ENCODE results near the gene IFITM1. TPM values are rescaled to one million over a fixed set of nuclear protein-coding genes. Genes with fewer than 3 reads are reported as not detected.
A peak's percentile ranks its signal among the peaks of the same experiment; 100 is the strongest.
"Not testable (repeated sequence)": the region's sequence is repeated elsewhere in the genome, so short reads cannot be mapped to it uniquely, and the experiment has no call there.

The IFITM1 gene
- total RNA-seq, 1 donor, result 276 TPM

- Histone ChIP-seq H3K4me3 (ENCODE audit: low read length) (peak overlapping the region; percentile 41), H3K4me1 (ENCODE audit: insufficient read depth, low read length) (peaks cover 35% of the 10 kb centered on the region)
- H3K27me3 ChIP-seq (ENCODE audit: insufficient read depth, low read length); H3K9me3 ChIP-seq (ENCODE audit: low read depth, low read length): not testable (repeated sequence)
These were observed 5.5 kb downstream of the IFITM1 start for GRCh38 chr11:319121-319887.

GRCh38 chr11:319888-320273 lies 6.0 kb downstream of the IFITM1 start:
- not testable (repeated sequence) for H3K9me3 ChIP-seq (ENCODE audit: low read depth, low read length); H3K27me3 ChIP-seq (ENCODE audit: insufficient read depth, low read length)
- Histone ChIP-seq H3K4me1 (ENCODE audit: insufficient read depth, low read length) (peaks cover 40% of the 10 kb centered on the region), H3K4me3 (ENCODE audit: low read length) (peak overlapping the region; percentile 41)

- Histone ChIP-seq H3K4me1 (ENCODE audit: insufficient read depth, low read length) (peaks cover 45% of the 10 kb centered on the region), H3K4me3 (ENCODE audit: low read length) (no peak overlapping the region), H3K9me3 (ENCODE audit: low read depth, low read length) (no peaks in the 10 kb centered on the region), H3K27me3 (ENCODE audit: insufficient read depth, low read length) (no peaks in the 10 kb centered on the region)
These were observed 10.3 kb downstream of the IFITM1 start for GRCh38 chr11:324156-324555.

- H3K4me1 ChIP-seq (ENCODE audit: insufficient read depth, low read length), result peaks cover 52% of the 10 kb centered on the region
- not testable (repeated sequence) for H3K27me3 ChIP-seq (ENCODE audit: insufficient read depth, low read length); H3K4me3 ChIP-seq (ENCODE audit: low read length); H3K9me3 ChIP-seq (ENCODE audit: low read depth, low read length)
These were observed 11.0 kb downstream of the IFITM1 start for GRCh38 chr11:324593-325517.

- Histone ChIP-seq H3K4me1 (ENCODE audit: insufficient read depth, low read length) (peaks cover 58% of the 10 kb centered on the region), H3K9me3 (ENCODE audit: low read depth, low read length) (no peaks in the 10 kb centered on the region), H3K4me3 (ENCODE audit: low read length) (no peak overlapping the region), H3K27me3 (ENCODE audit: insufficient read depth, low read length) (no peaks in the 10 kb centered on the region)
These were observed 12.2 kb downstream of the IFITM1 start for GRCh38 chr11:325796-326591.

- no peaks in the 10 kb centered on the region for H3K9me3 ChIP-seq (ENCODE audit: low read depth, low read length)
- H3K4me1 ChIP-seq (ENCODE audit: insufficient read depth, low read length), result peaks cover 62% of the 10 kb centered on the region
- H3K4me3 ChIP-seq (ENCODE audit: low read length), result no peak overlapping the region
- no peaks in the 10 kb centered on the region for H3K27me3 ChIP-seq (ENCODE audit: insufficient read depth, low read length)
These were observed 12.7 kb downstream of the IFITM1 start for GRCh38 chr11:326592-326841.

GRCh38 chr11:326842-327580 lies 13.2 kb downstream of the IFITM1 start:
- Histone ChIP-seq H3K27me3 (ENCODE audit: insufficient read depth, low read length) (no peaks in the 10 kb centered on the region), H3K4me1 (ENCODE audit: insufficient read depth, low read length) (peaks cover 65% of the 10 kb centered on the region), H3K4me3 (ENCODE audit: low read length) (no peak overlapping the region), H3K9me3 (ENCODE audit: low read depth, low read length) (no peaks in the 10 kb centered on the region)

- peaks cover 65% of the 10 kb centered on the region for H3K4me1 ChIP-seq (ENCODE audit: insufficient read depth, low read length)
- H3K27me3 ChIP-seq (ENCODE audit: insufficient read depth, low read length), result no peaks in the 10 kb centered on the region
- H3K9me3 ChIP-seq (ENCODE audit: low read depth, low read length), result no peaks in the 10 kb centered on the region
- no peak overlapping the region for H3K4me3 ChIP-seq (ENCODE audit: low read length)
These were observed 13.7 kb downstream of the IFITM1 start for GRCh38 chr11:327581-327923.

- H3K9me3 ChIP-seq (ENCODE audit: low read depth, low read length), result no peaks in the 10 kb centered on the region
- no peaks in the 10 kb centered on the region for H3K27me3 ChIP-seq (ENCODE audit: insufficient read depth, low read length)
- H3K4me3 ChIP-seq (ENCODE audit: low read length), result no peak overlapping the region
- H3K4me1 ChIP-seq (ENCODE audit: insufficient read depth, low read length), result peaks cover 65% of the 10 kb centered on the region
These were observed 14.2 kb downstream of the IFITM1 start for GRCh38 chr11:328012-328411.

- H3K27me3 ChIP-seq (ENCODE audit: insufficient read depth, low read length); H3K4me3 ChIP-seq (ENCODE audit: low read length); H3K9me3 ChIP-seq (ENCODE audit: low read depth, low read length): not testable (repeated sequence)
- peaks cover 65% of the 10 kb centered on the region for H3K4me1 ChIP-seq (ENCODE audit: insufficient read depth, low read length)
These were observed 14.8 kb downstream of the IFITM1 start for GRCh38 chr11:328516-329100.

GRCh38 chr11:329886-330253 lies 16.0 kb downstream of the IFITM1 start:
- Histone ChIP-seq H3K4me1 (ENCODE audit: insufficient read depth, low read length) (peaks cover 57% of the 10 kb centered on the region), H3K4me3 (ENCODE audit: low read length) (no peak overlapping the region), H3K9me3 (ENCODE audit: low read depth, low read length) (no peaks in the 10 kb centered on the region), H3K27me3 (ENCODE audit: insufficient read depth, low read length) (no peaks in the 10 kb centered on the region)

GRCh38 chr11:330307-330693 lies 16.5 kb downstream of the IFITM1 start:
- no peak overlapping the region for H3K4me3 ChIP-seq (ENCODE audit: low read length)
- peaks cover 57% of the 10 kb centered on the region for H3K4me1 ChIP-seq (ENCODE audit: insufficient read depth, low read length)
- no peaks in the 10 kb centered on the region for H3K9me3 ChIP-seq (ENCODE audit: low read depth, low read length)
- no peaks in the 10 kb centered on the region for H3K27me3 ChIP-seq (ENCODE audit: insufficient read depth, low read length)

- H3K4me1 ChIP-seq (ENCODE audit: insufficient read depth, low read length), result peaks cover 58% of the 10 kb centered on the region
These were observed 17.0 kb downstream of the IFITM1 start for GRCh38 chr11:330694-331357.

More at GRCh38 chr11:330694-331357, 17.0 kb downstream of the IFITM1 start:
- H3K27me3 ChIP-seq (ENCODE audit: insufficient read depth, low read length), result no peaks in the 10 kb centered on the region
- no peaks in the 10 kb centered on the region for H3K9me3 ChIP-seq (ENCODE audit: low read depth, low read length)
- no peak overlapping the region for H3K4me3 ChIP-seq (ENCODE audit: low read length)

Data from mononuclear cell (primary cell).